Measurements from ENCODE around the gene BAZ2B. TPM values are rescaled to one million over a fixed set of nuclear protein-coding genes. Genes with fewer than 3 reads are reported as not detected.
A peak's percentile ranks its signal among the peaks of the same experiment; 100 is the strongest.

BAZ2B gene
- 47.6 and 52.4 TPM in 2 replicates for total RNA-seq (2021)
- percentile 85 among the genes with signal in this experiment for Bru-seq, nascent RNA
- percentile 76 among the genes with signal in this experiment for BruChase-seq, experiment 1, labeled RNA remaining after a 2-hour chase
- percentile 67 among the genes with signal in this experiment for BruChase-seq, experiment 2, labeled RNA remaining after a 6-hour chase
- long read RNA-seq, partial matches to known transcripts = 6 of 19 reads
- long read RNA-seq, other reads (novel, unspliced or antisense) = 13 of 19 reads

GRCh38 chr2:159616286-159616701, at the start of gene BAZ2B:
Gene BAZ2B (minus strand): TSS chr2:159616548. CDS start chr2:159478719, 137,829 bp downstream.
- intact Hi-C loops (cut with micrococcal nuclease; ENCODE audit: unreplicated experiment) = loop anchor here (10.0 kb wide), 1 partner anchor 331 kb away; the partner anchor contains the start of gene WDSUB1
- H3K27ac ChIP-seq (ENCODE audit: low read depth, low read length, poor library complexity, severe bottlenecking) = peak within 1 kb of the TSS; percentile 100
- no TSS peak for BruUV-seq (replicated peaks)
- no peaks in the 10 kb centered on the region for H3K27me3 ChIP-seq (replicated peaks; ENCODE audit: insufficient read depth, low read depth, low read length, poor library complexity)
- peaks cover 41% of the 10 kb centered on the region for H3K4me1 ChIP-seq (ENCODE audit: insufficient read depth, low read length, poor library complexity, severe bottlenecking)
- ChIA-PET CTCF (no interaction called here), POLR2A (ENCODE audit: low non-redundant PET) (no interaction called here)
- peak; percentile 87 for DNase-seq (ENCODE audit: low spot score)
- H3K36me3 ChIP-seq (ENCODE audit: insufficient read depth, low read length, poor library complexity, severe bottlenecking) = no peaks in the 10 kb centered on the region
- H3K9me3 ChIP-seq (ENCODE audit: low read depth, low read length, poor library complexity, severe bottlenecking) = no peaks in the 10 kb centered on the region
- no peak for TF ChIP-seq CTCF (conservative IDR thresholded peaks at IDR 0.05; ENCODE audit: low read depth, low read length)
- no peak for TF ChIP-seq EZH2 (IDR thresholded peaks at IDR 0.05; ENCODE audit: borderline replicate concordance, low read depth, low read length, poor library complexity, severe bottlenecking)
- peak within 1 kb of the TSS; percentile 83 for H3K4me3 ChIP-seq (ENCODE audit: low read depth, low read length, poor library complexity, severe bottlenecking)

- H3K4me1 ChIP-seq (ENCODE audit: insufficient read depth, low read length, poor library complexity, severe bottlenecking) = no peaks in the 10 kb centered on the region
- no peaks in the 10 kb centered on the region for H3K27me3 ChIP-seq (replicated peaks; ENCODE audit: insufficient read depth, low read depth, low read length, poor library complexity)
- H3K36me3 ChIP-seq (ENCODE audit: insufficient read depth, low read length, poor library complexity, severe bottlenecking) = no peaks in the 10 kb centered on the region
- BruUV-seq (replicated peaks) = no TSS peak
- H3K4me3 ChIP-seq (ENCODE audit: low read depth, low read length, poor library complexity, severe bottlenecking) = no peak overlapping the region
- no peak overlapping the region for H3K27ac ChIP-seq (ENCODE audit: low read depth, low read length, poor library complexity, severe bottlenecking)
- ChIA-PET CTCF (no interaction called here), POLR2A (ENCODE audit: low non-redundant PET) (no interaction called here)
- no peak for TF ChIP-seq EZH2 (IDR thresholded peaks at IDR 0.05; ENCODE audit: borderline replicate concordance, low read depth, low read length, poor library complexity, severe bottlenecking)
- TF ChIP-seq CTCF (conservative IDR thresholded peaks at IDR 0.05; ENCODE audit: low read depth, low read length) = no peak
- no peak for DNase-seq (ENCODE audit: low spot score)
- H3K9me3 ChIP-seq (ENCODE audit: low read depth, low read length, poor library complexity, severe bottlenecking) = no peaks in the 10 kb centered on the region
- intact Hi-C loops (cut with micrococcal nuclease; ENCODE audit: unreplicated experiment) = no loop called here
These were observed 44.9 kb upstream of the BAZ2B start for GRCh38 chr2:159661286-159661685.

- CTCF ChIA-PET = no interaction called here
- DNase-seq (ENCODE audit: low spot score) = no peak
These were observed 42.8 kb upstream of the BAZ2B start for GRCh38 chr2:159658881-159659873.

More at GRCh38 chr2:159658881-159659873, 42.8 kb upstream of the BAZ2B start:
- H3K4me1 ChIP-seq (ENCODE audit: insufficient read depth, low read length, poor library complexity, severe bottlenecking) = no peaks in the 10 kb centered on the region
- no peaks in the 10 kb centered on the region for H3K27me3 ChIP-seq (replicated peaks; ENCODE audit: insufficient read depth, low read depth, low read length, poor library complexity)
- H3K36me3 ChIP-seq (ENCODE audit: insufficient read depth, low read length, poor library complexity, severe bottlenecking) = no peaks in the 10 kb centered on the region
- H3K9me3 ChIP-seq (ENCODE audit: low read depth, low read length, poor library complexity, severe bottlenecking) = no peaks in the 10 kb centered on the region
- TF ChIP-seq EZH2 (IDR thresholded peaks at IDR 0.05; ENCODE audit: borderline replicate concordance, low read depth, low read length, poor library complexity, severe bottlenecking) (no peak), CTCF (conservative IDR thresholded peaks at IDR 0.05; ENCODE audit: low read depth, low read length) (no peak)
- H3K27ac ChIP-seq (ENCODE audit: low read depth, low read length, poor library complexity, severe bottlenecking) = no peak overlapping the region
- H3K4me3 ChIP-seq (ENCODE audit: low read depth, low read length, poor library complexity, severe bottlenecking) = no peak overlapping the region
- POLR2A ChIA-PET (ENCODE audit: low non-redundant PET) = no interaction called here
- intact Hi-C loops (cut with micrococcal nuclease; ENCODE audit: unreplicated experiment) = no loop called here
- BruUV-seq (replicated peaks) = no TSS peak
